Gastrocnemius medialis (tissue), 4 donors: ENCODE measurements around the gene SESN2.

Source experiments
- POLR2A ChIP-seq, 2 donors: fragments of 450-650 bp; IDR thresholded peaks; one replicate each; pipeline ENCODE4 v1.6.1; 2017; ENCODE audit warnings: antibody characterized with exemption in 2 of 2, mild to moderate bottlenecking in 2 of 2, moderate library complexity in 2 of 2
- TF ChIP-seq, protein P1 (sequence below), 5 experiments: fragments of 450-650 bp in 3 of 5; fragments of 200-600 bp in 2 of 5; sonication (generic) in 2 of 5; IDR thresholded peaks in 4 of 5; conservative IDR thresholded peaks in 1 of 5; 1 replicate in 4 of 5; 2 replicates in 1 of 5; pipeline ENCODE4 v1.5.1; 2016 to 2019; ENCODE audit warnings: antibody characterized with exemption in 5 of 5, mild to moderate bottlenecking in 3 of 5, moderate library complexity in 3 of 5

DNA sequence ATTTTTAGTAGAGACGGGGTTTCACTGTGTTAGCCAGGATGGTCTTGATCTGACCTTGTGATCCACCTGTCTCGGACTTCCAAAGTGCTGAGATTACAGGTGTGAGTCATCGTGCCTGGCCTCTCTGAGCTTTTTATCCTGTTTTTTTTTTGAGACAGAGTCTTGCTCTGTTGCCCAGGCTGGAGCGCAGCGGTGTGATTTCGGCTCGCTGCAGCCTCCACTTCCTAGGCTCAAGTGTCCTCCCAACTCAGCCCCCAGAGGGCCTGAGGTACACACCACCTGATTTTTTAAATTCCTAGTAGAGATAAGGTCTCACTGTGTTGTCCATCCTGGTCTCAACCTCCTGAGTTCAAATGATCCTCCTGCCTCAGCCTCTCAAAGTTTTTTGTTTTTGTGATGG lies 20.4 kb downstream of the SESN2 start:
- TF ChIP-seq, protein P1, sequence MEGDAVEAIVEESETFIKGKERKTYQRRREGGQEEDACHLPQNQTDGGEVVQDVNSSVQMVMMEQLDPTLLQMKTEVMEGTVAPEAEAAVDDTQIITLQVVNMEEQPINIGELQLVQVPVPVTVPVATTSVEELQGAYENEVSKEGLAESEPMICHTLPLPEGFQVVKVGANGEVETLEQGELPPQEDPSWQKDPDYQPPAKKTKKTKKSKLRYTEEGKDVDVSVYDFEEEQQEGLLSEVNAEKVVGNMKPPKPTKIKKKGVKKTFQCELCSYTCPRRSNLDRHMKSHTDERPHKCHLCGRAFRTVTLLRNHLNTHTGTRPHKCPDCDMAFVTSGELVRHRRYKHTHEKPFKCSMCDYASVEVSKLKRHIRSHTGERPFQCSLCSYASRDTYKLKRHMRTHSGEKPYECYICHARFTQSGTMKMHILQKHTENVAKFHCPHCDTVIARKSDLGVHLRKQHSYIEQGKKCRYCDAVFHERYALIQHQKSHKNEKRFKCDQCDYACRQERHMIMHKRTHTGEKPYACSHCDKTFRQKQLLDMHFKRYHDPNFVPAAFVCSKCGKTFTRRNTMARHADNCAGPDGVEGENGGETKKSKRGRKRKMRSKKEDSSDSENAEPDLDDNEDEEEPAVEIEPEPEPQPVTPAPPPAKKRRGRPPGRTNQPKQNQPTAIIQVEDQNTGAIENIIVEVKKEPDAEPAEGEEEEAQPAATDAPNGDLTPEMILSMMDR (IDR thresholded peaks at IDR 0.05 in 4 of 5, conservative IDR thresholded peaks at IDR 0.05 in 1 of 5): no peak
- TF ChIP-seq POLR2A (IDR thresholded peaks at IDR 0.05): no peak
